ENCODE data around the gene SPPL2A. TPM values are rescaled to one million over a fixed set of nuclear protein-coding genes. Genes with fewer than 3 reads are reported as not detected.

Gene SPPL2A
- total and polyA plus RNA-seq, 10 of the 15 experiments (the other 5 are each of a cell fraction or from before 2014, with no cell fraction given): 11.3 to 83.8 (median 44.0) TPM

DNA sequence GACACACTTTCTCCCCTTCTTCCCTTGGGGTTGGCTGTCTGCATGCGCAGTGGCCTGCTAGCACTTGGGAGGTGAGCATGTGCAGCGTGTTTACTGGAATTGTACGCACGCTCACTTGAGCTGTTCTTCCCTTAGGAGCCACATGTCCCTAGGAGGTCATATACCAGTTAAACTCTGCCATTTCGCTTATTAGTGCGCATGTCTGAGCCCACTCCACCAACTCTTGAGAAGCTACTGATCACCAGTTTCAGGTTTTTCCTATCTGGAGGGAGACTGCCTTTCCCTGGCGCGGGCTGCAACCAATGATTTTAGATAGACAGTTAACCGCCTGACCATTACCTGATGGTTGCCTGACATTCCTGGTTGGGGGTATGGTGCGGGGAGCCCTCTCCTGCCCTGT, 47.6 kb upstream of the SPPL2A start:
- POLR2A ChIA-PET: no interaction called here
- H3K79me2 ChIP-seq (ENCODE audit: control insufficient read depth, insufficient read depth, low read length): no peaks in the 10 kb centered on the region
- H3K36me3 ChIP-seq (ENCODE audit: control insufficient read depth in 2 of 2, insufficient read depth in 2 of 2, low read length in 1 of 2): no peaks in the 10 kb centered on the region
- RAD21 ChIA-PET (ENCODE audit: unreplicated experiment): no interaction called here
- FAIRE-seq (no peak), DNase-seq (ENCODE audit: low read depth, low spot score) (no peak), ATAC-seq (no peak)
- H2AFZ ChIP-seq (ENCODE audit: control insufficient read depth, low read depth, low read length): no peak overlapping the region
- H3K9me3 ChIP-seq (replicated peaks; ENCODE audit: control insufficient read depth, insufficient read depth, low read length): no peaks in the 10 kb centered on the region
- H4K20me1 ChIP-seq (ENCODE audit: control insufficient read depth, insufficient read depth): no peaks in the 10 kb centered on the region
- H3K4me2 ChIP-seq (ENCODE audit: control insufficient read depth, insufficient read depth): no peak overlapping the region
- intact Hi-C loops (cut with micrococcal nuclease; ENCODE audit: unreplicated experiment) (no loop called here), in situ Hi-C loops (cut with MboI) (no loop called here)
- SMC1A ChIA-PET (ENCODE audit: uncharacterized antibody, unreplicated experiment): no interaction called here
- H3K27ac ChIP-seq (ENCODE audit: control insufficient read depth, insufficient read depth): no peak overlapping the region
- CTCF ChIA-PET: interaction anchor here (1.1 kb wide), 1 partner anchor 84 kb away, joined by 3 read pairs; no protein-coding TSS in a partner anchor
- WGBS (ENCODE audit: insufficient coverage, insufficient replicate concordance, low lambda C conversion rate, missing lambda C conversion rate): 74% methylated on average over 10 of the region's 10 CpGs
- H3K4me3 ChIP-seq: no peak overlapping the region
- no peaks in the 10 kb centered on the region for H3K4me1 ChIP-seq (ENCODE audit: control insufficient read depth, insufficient read depth, low read length)
- H3K27me3 ChIP-seq (replicated peaks in 1 of 2; ENCODE audit: control insufficient read depth in 2 of 2, insufficient read depth in 2 of 2, low read length in 1 of 2): no peaks in the 10 kb centered on the region
- BruUV-seq (replicated peaks): no TSS peak
- no peak overlapping the region for H3K9ac ChIP-seq (ENCODE audit: control insufficient read depth, insufficient read depth, low read length)
- TF ChIP-seq MEF2A (IDR thresholded peaks at IDR 0.05; ENCODE audit: insufficient read depth, low read depth, low read length) (no peak), BHLHE40 (IDR thresholded peaks at IDR 0.05; ENCODE audit: borderline replicate concordance in 1 of 2, low read depth in 2 of 2, low read length in 1 of 2) (no peak), ZNF384 (IDR thresholded peaks at IDR 0.05; ENCODE audit: borderline replicate concordance, low read depth, low read length) (no peak), ZNF622 (IDR thresholded peaks at IDR 0.05) (no peak), ATF7 (IDR thresholded peaks at IDR 0.05; ENCODE audit: low read depth) (no peak), SPI1 (IDR thresholded peaks at IDR 0.05; ENCODE audit: borderline replicate concordance, insufficient read depth, low read depth, low read length) (no peak), KDM1A (IDR thresholded peaks at IDR 0.05; ENCODE audit: borderline replicate concordance) (no peak), ZNF207 (IDR thresholded peaks at IDR 0.05; ENCODE audit: borderline replicate concordance) (no peak)
- TF ChIP-seq, protein P1, sequence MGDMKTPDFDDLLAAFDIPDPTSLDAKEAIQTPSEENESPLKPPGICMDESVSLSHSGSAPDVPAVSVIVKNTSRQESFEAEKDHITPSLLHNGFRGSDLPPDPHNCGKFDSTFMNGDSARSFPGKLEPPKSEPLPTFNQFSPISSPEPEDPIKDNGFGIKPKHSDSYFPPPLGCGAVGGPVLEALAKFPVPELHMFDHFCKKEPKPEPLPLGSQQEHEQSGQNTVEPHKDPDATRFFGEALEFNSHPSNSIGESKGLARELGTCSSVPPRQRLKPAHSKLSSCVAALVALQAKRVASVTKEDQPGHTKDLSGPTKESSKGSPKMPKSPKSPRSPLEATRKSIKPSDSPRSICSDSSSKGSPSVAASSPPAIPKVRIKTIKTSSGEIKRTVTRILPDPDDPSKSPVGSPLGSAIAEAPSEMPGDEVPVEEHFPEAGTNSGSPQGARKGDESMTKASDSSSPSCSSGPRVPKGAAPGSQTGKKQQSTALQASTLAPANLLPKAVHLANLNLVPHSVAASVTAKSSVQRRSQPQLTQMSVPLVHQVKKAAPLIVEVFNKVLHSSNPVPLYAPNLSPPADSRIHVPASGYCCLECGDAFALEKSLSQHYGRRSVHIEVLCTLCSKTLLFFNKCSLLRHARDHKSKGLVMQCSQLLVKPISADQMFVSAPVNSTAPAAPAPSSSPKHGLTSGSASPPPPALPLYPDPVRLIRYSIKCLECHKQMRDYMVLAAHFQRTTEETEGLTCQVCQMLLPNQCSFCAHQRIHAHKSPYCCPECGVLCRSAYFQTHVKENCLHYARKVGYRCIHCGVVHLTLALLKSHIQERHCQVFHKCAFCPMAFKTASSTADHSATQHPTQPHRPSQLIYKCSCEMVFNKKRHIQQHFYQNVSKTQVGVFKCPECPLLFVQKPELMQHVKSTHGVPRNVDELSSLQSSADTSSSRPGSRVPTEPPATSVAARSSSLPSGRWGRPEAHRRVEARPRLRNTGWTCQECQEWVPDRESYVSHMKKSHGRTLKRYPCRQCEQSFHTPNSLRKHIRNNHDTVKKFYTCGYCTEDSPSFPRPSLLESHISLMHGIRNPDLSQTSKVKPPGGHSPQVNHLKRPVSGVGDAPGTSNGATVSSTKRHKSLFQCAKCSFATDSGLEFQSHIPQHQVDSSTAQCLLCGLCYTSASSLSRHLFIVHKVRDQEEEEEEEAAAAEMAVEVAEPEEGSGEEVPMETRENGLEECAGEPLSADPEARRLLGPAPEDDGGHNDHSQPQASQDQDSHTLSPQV (IDR thresholded peaks at IDR 0.05): no peak
- TF ChIP-seq, protein P2, sequence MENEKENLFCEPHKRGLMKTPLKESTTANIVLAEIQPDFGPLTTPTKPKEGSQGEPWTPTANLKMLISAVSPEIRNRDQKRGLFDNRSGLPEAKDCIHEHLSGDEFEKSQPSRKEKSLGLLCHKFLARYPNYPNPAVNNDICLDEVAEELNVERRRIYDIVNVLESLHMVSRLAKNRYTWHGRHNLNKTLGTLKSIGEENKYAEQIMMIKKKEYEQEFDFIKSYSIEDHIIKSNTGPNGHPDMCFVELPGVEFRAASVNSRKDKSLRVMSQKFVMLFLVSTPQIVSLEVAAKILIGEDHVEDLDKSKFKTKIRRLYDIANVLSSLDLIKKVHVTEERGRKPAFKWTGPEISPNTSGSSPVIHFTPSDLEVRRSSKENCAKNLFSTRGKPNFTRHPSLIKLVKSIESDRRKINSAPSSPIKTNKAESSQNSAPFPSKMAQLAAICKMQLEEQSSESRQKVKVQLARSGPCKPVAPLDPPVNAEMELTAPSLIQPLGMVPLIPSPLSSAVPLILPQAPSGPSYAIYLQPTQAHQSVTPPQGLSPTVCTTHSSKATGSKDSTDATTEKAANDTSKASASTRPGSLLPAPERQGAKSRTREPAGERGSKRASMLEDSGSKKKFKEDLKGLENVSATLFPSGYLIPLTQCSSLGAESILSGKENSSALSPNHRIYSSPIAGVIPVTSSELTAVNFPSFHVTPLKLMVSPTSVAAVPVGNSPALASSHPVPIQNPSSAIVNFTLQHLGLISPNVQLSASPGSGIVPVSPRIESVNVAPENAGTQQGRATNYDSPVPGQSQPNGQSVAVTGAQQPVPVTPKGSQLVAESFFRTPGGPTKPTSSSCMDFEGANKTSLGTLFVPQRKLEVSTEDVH (IDR thresholded peaks at IDR 0.05; ENCODE audit: low read depth, partially characterized antibody): no peak
- TF ChIP-seq, protein P3, sequence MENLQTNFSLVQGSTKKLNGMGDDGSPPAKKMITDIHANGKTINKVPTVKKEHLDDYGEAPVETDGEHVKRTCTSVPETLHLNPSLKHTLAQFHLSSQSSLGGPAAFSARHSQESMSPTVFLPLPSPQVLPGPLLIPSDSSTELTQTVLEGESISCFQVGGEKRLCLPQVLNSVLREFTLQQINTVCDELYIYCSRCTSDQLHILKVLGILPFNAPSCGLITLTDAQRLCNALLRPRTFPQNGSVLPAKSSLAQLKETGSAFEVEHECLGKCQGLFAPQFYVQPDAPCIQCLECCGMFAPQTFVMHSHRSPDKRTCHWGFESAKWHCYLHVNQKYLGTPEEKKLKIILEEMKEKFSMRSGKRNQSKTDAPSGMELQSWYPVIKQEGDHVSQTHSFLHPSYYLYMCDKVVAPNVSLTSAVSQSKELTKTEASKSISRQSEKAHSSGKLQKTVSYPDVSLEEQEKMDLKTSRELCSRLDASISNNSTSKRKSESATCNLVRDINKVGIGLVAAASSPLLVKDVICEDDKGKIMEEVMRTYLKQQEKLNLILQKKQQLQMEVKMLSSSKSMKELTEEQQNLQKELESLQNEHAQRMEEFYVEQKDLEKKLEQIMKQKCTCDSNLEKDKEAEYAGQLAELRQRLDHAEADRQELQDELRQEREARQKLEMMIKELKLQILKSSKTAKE (IDR thresholded peaks at IDR 0.05; ENCODE audit: low read depth, poor library complexity, severe bottlenecking): no peak
- TF ChIP-seq, protein P4, sequence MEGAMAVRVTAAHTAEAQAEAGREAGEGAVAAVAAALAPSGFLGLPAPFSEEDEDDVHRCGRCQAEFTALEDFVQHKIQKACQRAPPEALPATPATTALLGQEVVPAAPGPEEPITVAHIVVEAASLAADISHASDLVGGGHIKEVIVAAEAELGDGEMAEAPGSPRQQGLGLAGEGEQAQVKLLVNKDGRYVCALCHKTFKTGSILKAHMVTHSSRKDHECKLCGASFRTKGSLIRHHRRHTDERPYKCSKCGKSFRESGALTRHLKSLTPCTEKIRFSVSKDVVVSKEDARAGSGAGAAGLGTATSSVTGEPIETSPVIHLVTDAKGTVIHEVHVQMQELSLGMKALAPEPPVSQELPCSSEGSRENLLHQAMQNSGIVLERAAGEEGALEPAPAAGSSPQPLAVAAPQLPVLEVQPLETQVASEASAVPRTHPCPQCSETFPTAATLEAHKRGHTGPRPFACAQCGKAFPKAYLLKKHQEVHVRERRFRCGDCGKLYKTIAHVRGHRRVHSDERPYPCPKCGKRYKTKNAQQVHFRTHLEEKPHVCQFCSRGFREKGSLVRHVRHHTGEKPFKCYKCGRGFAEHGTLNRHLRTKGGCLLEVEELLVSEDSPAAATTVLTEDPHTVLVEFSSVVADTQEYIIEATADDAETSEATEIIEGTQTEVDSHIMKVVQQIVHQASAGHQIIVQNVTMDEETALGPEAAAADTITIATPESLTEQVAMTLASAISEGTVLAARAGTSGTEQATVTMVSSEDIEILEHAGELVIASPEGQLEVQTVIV (IDR thresholded peaks at IDR 0.05; ENCODE audit: borderline replicate concordance, partially characterized antibody): no peak

All from GM12878 (cell line).